ENCODE measurements around the gene KIF5C.

DNA sequence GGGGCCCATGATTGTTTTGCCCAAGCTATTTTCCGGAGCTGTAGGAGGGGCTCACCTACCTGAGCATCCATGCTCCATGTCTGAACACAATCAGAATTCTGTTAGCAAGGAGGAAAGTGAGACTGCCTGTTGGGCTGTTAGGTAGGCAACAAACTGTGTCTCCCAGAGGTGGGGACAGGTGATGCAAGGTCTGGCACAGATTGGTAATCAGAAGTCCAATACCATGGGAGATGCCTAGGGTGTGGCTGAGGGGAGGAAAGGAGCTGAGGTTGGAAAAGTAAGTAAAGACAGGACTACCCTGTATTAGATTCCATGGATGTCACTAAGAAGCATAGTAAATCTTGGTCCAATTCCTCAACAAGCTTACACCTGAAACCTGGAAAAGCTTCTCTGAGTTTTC lies 166.5 kb downstream of the KIF5C start:
- TF ChIP-seq, protein P1, sequence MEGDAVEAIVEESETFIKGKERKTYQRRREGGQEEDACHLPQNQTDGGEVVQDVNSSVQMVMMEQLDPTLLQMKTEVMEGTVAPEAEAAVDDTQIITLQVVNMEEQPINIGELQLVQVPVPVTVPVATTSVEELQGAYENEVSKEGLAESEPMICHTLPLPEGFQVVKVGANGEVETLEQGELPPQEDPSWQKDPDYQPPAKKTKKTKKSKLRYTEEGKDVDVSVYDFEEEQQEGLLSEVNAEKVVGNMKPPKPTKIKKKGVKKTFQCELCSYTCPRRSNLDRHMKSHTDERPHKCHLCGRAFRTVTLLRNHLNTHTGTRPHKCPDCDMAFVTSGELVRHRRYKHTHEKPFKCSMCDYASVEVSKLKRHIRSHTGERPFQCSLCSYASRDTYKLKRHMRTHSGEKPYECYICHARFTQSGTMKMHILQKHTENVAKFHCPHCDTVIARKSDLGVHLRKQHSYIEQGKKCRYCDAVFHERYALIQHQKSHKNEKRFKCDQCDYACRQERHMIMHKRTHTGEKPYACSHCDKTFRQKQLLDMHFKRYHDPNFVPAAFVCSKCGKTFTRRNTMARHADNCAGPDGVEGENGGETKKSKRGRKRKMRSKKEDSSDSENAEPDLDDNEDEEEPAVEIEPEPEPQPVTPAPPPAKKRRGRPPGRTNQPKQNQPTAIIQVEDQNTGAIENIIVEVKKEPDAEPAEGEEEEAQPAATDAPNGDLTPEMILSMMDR (IDR thresholded peaks at IDR 0.05) = no peak
- TF ChIP-seq POLR2AphosphoS5 (IDR thresholded peaks at IDR 0.05; ENCODE audit: low read depth, low read length) = no peak

Measured in Panc1 (cell line).